ENCODE results near the gene PCBP3. TPM values are rescaled to one million over a fixed set of nuclear protein-coding genes. Genes with fewer than 3 reads are reported as not detected.

PCBP3 gene
- polyA plus RNA-seq, 1 donor (not counting 4 experiments of a cell fraction or from before 2014, with no cell fraction given), result 0.25 TPM

DNA sequence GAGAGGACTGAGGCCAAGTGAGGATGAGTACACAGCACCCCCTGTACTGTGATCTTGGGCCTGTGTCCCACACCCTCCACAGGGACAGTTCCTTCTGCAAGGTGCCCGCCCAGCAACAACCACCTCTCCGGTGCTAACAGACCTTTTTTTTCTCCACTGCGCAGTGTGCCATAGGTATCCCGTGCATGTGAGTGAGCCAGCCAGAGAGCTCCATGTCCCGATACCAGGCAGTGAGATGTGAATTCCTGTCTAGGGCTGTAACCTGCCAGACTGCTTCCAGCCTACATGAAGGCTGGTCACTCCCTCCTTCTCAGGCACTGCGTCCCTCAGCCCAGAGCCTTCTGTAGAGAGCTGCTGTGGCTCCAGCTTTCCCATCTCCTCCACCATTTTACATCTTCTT lies 56.9 kb downstream of the PCBP3 start:
- H3K36me3 ChIP-seq (ENCODE audit: control insufficient read depth in 2 of 2, extremely low read depth in 1 of 2, insufficient read depth in 2 of 2, low read length in 2 of 2), result no peaks in the 10 kb centered on the region

DNA sequence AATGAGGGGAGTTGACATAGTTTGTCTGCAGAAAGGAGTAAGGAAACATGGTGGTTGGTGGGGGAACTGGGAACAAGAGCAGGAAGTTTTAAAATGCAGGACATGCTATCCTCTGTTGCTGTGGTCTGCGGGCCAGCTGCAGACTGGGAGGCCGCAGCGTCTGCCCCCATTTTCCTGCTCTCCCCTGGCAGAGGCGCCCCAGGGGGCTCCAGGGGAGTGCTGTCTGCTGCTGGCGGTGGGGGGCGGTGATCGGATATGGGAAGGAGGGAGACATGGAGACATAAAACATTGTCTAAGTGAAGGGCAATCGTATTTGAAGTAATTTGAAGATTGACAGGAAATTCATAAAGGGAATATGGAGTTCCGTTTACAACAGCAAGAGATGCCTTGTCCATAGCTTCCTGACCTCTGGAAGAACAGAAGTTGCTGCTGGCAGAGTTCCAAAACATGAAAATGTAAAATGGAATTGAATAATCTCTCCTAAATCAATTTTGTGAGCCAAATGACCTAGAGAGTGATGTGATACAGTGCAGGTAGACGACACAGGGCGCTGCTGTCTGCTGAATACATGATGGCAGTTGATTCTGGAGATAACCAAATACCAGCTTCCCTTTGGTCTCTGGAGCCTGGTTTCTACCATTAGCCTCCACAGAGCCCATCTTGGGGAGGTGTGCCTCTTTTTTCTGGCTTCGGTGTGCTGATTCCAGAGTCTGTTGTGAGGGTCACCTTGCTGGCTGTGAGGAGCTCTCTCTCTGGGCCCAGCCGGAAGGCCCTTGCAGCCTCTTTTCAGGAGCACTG lies 61.0 kb downstream of the PCBP3 start:
- TF ChIP-seq EZH2 (IDR thresholded peaks at IDR 0.05; ENCODE audit: low read length), result no peak
- TF ChIP-seq, protein P1, sequence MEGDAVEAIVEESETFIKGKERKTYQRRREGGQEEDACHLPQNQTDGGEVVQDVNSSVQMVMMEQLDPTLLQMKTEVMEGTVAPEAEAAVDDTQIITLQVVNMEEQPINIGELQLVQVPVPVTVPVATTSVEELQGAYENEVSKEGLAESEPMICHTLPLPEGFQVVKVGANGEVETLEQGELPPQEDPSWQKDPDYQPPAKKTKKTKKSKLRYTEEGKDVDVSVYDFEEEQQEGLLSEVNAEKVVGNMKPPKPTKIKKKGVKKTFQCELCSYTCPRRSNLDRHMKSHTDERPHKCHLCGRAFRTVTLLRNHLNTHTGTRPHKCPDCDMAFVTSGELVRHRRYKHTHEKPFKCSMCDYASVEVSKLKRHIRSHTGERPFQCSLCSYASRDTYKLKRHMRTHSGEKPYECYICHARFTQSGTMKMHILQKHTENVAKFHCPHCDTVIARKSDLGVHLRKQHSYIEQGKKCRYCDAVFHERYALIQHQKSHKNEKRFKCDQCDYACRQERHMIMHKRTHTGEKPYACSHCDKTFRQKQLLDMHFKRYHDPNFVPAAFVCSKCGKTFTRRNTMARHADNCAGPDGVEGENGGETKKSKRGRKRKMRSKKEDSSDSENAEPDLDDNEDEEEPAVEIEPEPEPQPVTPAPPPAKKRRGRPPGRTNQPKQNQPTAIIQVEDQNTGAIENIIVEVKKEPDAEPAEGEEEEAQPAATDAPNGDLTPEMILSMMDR (optimal IDR thresholded peaks at IDR 0.05 in 1 of 3, IDR thresholded peaks at IDR 0.05 in 1 of 3, conservative IDR thresholded peaks at IDR 0.05 in 1 of 3; ENCODE audit: extremely low read depth in 1 of 3, insufficient read depth in 2 of 3, low read length in 3 of 3), result no peak
- dilution Hi-C loops (cut with MboI; ENCODE audit: extremely low pct_ligation_motif_present, low sequenced_read_pairs), result no loop called here
- H3K4me3 ChIP-seq (ENCODE audit: control insufficient read depth in 2 of 3, extremely low read depth in 1 of 3, insufficient read depth in 2 of 3, low read depth in 1 of 3, low read length in 3 of 3), result no peak overlapping the region
- DNase-seq (ENCODE audit: low read depth, low spot score) (no peak), FAIRE-seq (no peak)
- H3K9me1 ChIP-seq (ENCODE audit: control insufficient read depth, extremely low read depth, insufficient read depth, low read length), result no peaks in the 10 kb centered on the region
- H3K79me2 ChIP-seq (ENCODE audit: control insufficient read depth, insufficient read depth, low read length), result no peaks in the 10 kb centered on the region
- no peaks in the 10 kb centered on the region for H4K20me1 ChIP-seq (ENCODE audit: control insufficient read depth, extremely low read depth, insufficient read depth, low read length)
- no peaks in the 10 kb centered on the region for H3K36me3 ChIP-seq (ENCODE audit: control insufficient read depth in 2 of 2, extremely low read depth in 1 of 2, insufficient read depth in 2 of 2, low read length in 2 of 2)
- H3K4me2 ChIP-seq (ENCODE audit: control insufficient read depth, extremely low read depth, insufficient read depth, low read depth, low read length), result no peak overlapping the region
- H3K27ac ChIP-seq (ENCODE audit: control insufficient read depth, insufficient read depth, low read length), result no peak overlapping the region
- peaks cover 6% of the 10 kb centered on the region for H3K27me3 ChIP-seq (ENCODE audit: control insufficient read depth, extremely low read depth, insufficient read depth, low read length)
- no peaks in the 10 kb centered on the region for H3K4me1 ChIP-seq (ENCODE audit: control insufficient read depth, extremely low read depth, insufficient read depth, low read length)
- H2AFZ ChIP-seq (ENCODE audit: control insufficient read depth, low read length), result no peak overlapping the region
- no peaks in the 10 kb centered on the region for H3K9me3 ChIP-seq (ENCODE audit: control insufficient read depth, low read depth, low read length)
- H3K9ac ChIP-seq (ENCODE audit: control insufficient read depth, extremely low read depth, insufficient read depth, low read length), result no peak overlapping the region

More for the DNA sequence above, 56.9 kb downstream of the PCBP3 start:
- Histone ChIP-seq H2AFZ (ENCODE audit: control insufficient read depth, low read length) (no peak overlapping the region), H3K9me3 (ENCODE audit: control insufficient read depth, low read depth, low read length) (no peaks in the 10 kb centered on the region), H3K27me3 (ENCODE audit: control insufficient read depth, extremely low read depth, insufficient read depth, low read length) (peaks cover 2% of the 10 kb centered on the region), H3K27ac (ENCODE audit: control insufficient read depth, insufficient read depth, low read length) (no peak overlapping the region), H3K4me3 (ENCODE audit: control insufficient read depth in 2 of 3, extremely low read depth in 1 of 3, insufficient read depth in 2 of 3, low read depth in 1 of 3, low read length in 3 of 3) (no peak overlapping the region), H3K79me2 (ENCODE audit: control insufficient read depth, insufficient read depth, low read length) (no peaks in the 10 kb centered on the region), H3K9me1 (ENCODE audit: control insufficient read depth, extremely low read depth, insufficient read depth, low read length) (no peaks in the 10 kb centered on the region), H4K20me1 (ENCODE audit: control insufficient read depth, extremely low read depth, insufficient read depth, low read length) (no peaks in the 10 kb centered on the region), H3K4me2 (ENCODE audit: control insufficient read depth, extremely low read depth, insufficient read depth, low read depth, low read length) (no peak overlapping the region), H3K4me1 (ENCODE audit: control insufficient read depth, extremely low read depth, insufficient read depth, low read length) (peaks cover 7% of the 10 kb centered on the region), H3K9ac (ENCODE audit: control insufficient read depth, extremely low read depth, insufficient read depth, low read length) (no peak overlapping the region)
- DNase-seq (ENCODE audit: low read depth, low spot score) (no peak), FAIRE-seq (no peak)
- dilution Hi-C loops (cut with MboI; ENCODE audit: extremely low pct_ligation_motif_present, low sequenced_read_pairs), result no loop called here
- TF ChIP-seq, protein P1 (optimal IDR thresholded peaks at IDR 0.05 in 1 of 3, IDR thresholded peaks at IDR 0.05 in 1 of 3, conservative IDR thresholded peaks at IDR 0.05 in 1 of 3; ENCODE audit: extremely low read depth in 1 of 3, insufficient read depth in 2 of 3, low read length in 3 of 3), result no peak
- no peak for TF ChIP-seq EZH2 (IDR thresholded peaks at IDR 0.05; ENCODE audit: low read length)
